Measurements from ENCODE around the gene OR6N2.

The OR6N2 gene

GRCh38 chr1:158814970-158815369 lies 34.0 kb upstream of the OR6N2 start:
- Histone ChIP-seq H3K9me2 (ENCODE audit: low read depth, low read length) (no peaks in the 10 kb centered on the region), H4K20me1 (ENCODE audit: insufficient read depth, low read length) (no peaks in the 10 kb centered on the region), H3K9ac (ENCODE audit: low read length) (no peak overlapping the region), H3K9me3 (ENCODE audit: low read length) (no peaks in the 10 kb centered on the region), H2AFZ (ENCODE audit: low read length) (no peak overlapping the region), H3K4me3 (ENCODE audit: low read depth, low read length, poor library complexity, severe bottlenecking) (no peak overlapping the region), H3K36me3 (ENCODE audit: insufficient read depth, low read length) (no peaks in the 10 kb centered on the region), H3K79me2 (ENCODE audit: insufficient read depth, low read length) (no peaks in the 10 kb centered on the region), H3K27ac (ENCODE audit: low read depth, low read length, poor library complexity, severe bottlenecking) (no peak overlapping the region), H3K4me2 (ENCODE audit: low read length) (no peak overlapping the region), H3K4me1 (ENCODE audit: insufficient read depth, low read length, severe bottlenecking) (no peaks in the 10 kb centered on the region), H3F3A (ENCODE audit: insufficient read depth, low read length) (no peaks in the 10 kb centered on the region), H3K27me3 (ENCODE audit: insufficient read depth, low read length) (no peaks in the 10 kb centered on the region)
- no peak for TF ChIP-seq EZH2 (IDR thresholded peaks at IDR 0.05; ENCODE audit: borderline replicate concordance, low read length)
- TF ChIP-seq, protein P1, sequence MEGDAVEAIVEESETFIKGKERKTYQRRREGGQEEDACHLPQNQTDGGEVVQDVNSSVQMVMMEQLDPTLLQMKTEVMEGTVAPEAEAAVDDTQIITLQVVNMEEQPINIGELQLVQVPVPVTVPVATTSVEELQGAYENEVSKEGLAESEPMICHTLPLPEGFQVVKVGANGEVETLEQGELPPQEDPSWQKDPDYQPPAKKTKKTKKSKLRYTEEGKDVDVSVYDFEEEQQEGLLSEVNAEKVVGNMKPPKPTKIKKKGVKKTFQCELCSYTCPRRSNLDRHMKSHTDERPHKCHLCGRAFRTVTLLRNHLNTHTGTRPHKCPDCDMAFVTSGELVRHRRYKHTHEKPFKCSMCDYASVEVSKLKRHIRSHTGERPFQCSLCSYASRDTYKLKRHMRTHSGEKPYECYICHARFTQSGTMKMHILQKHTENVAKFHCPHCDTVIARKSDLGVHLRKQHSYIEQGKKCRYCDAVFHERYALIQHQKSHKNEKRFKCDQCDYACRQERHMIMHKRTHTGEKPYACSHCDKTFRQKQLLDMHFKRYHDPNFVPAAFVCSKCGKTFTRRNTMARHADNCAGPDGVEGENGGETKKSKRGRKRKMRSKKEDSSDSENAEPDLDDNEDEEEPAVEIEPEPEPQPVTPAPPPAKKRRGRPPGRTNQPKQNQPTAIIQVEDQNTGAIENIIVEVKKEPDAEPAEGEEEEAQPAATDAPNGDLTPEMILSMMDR (IDR thresholded peaks at IDR 0.05; ENCODE audit: low read length) = no peak

GRCh38 chr1:158813164-158813563 lies 32.2 kb upstream of the OR6N2 start:
- Histone ChIP-seq H3F3A (ENCODE audit: insufficient read depth, low read length) (no peaks in the 10 kb centered on the region), H3K27ac (ENCODE audit: low read depth, low read length, poor library complexity, severe bottlenecking) (no peak overlapping the region)

GRCh38 chr1:158812336-158812735 lies 31.3 kb upstream of the OR6N2 start:
- Histone ChIP-seq H3K4me3 (ENCODE audit: low read depth, low read length, poor library complexity, severe bottlenecking) (no peak overlapping the region), H3K27ac (ENCODE audit: low read depth, low read length, poor library complexity, severe bottlenecking) (no peak overlapping the region), H3K9me2 (ENCODE audit: low read depth, low read length) (no peaks in the 10 kb centered on the region), H3K4me1 (ENCODE audit: insufficient read depth, low read length, severe bottlenecking) (no peaks in the 10 kb centered on the region), H4K20me1 (ENCODE audit: insufficient read depth, low read length) (no peaks in the 10 kb centered on the region), H3K27me3 (ENCODE audit: insufficient read depth, low read length) (no peaks in the 10 kb centered on the region), H3K9ac (ENCODE audit: low read length) (no peak overlapping the region), H2AFZ (ENCODE audit: low read length) (no peak overlapping the region), H3K79me2 (ENCODE audit: insufficient read depth, low read length) (no peaks in the 10 kb centered on the region), H3K4me2 (ENCODE audit: low read length) (no peak overlapping the region), H3K36me3 (ENCODE audit: insufficient read depth, low read length) (no peaks in the 10 kb centered on the region), H3K9me3 (ENCODE audit: low read length) (no peaks in the 10 kb centered on the region), H3F3A (ENCODE audit: insufficient read depth, low read length) (no peaks in the 10 kb centered on the region)
- TF ChIP-seq, protein P1 (IDR thresholded peaks at IDR 0.05; ENCODE audit: low read length) = no peak
- no peak for TF ChIP-seq EZH2 (IDR thresholded peaks at IDR 0.05; ENCODE audit: borderline replicate concordance, low read length)

More at GRCh38 chr1:158813164-158813563, 32.2 kb upstream of the OR6N2 start:
- no peak overlapping the region for H3K4me3 ChIP-seq (ENCODE audit: low read depth, low read length, poor library complexity, severe bottlenecking)
- H3K79me2 ChIP-seq (ENCODE audit: insufficient read depth, low read length) = no peaks in the 10 kb centered on the region
- H3K4me2 ChIP-seq (ENCODE audit: low read length) = no peak overlapping the region
- no peaks in the 10 kb centered on the region for H3K36me3 ChIP-seq (ENCODE audit: insufficient read depth, low read length)
- H3K9me2 ChIP-seq (ENCODE audit: low read depth, low read length) = no peaks in the 10 kb centered on the region
- TF ChIP-seq EZH2 (IDR thresholded peaks at IDR 0.05; ENCODE audit: borderline replicate concordance, low read length) = no peak
- TF ChIP-seq, protein P1 (IDR thresholded peaks at IDR 0.05; ENCODE audit: low read length) = no peak
- H3K9me3 ChIP-seq (ENCODE audit: low read length) = no peaks in the 10 kb centered on the region
- no peak overlapping the region for H3K9ac ChIP-seq (ENCODE audit: low read length)
- H3K4me1 ChIP-seq (ENCODE audit: insufficient read depth, low read length, severe bottlenecking) = no peaks in the 10 kb centered on the region
- no peaks in the 10 kb centered on the region for H3K27me3 ChIP-seq (ENCODE audit: insufficient read depth, low read length)
- H2AFZ ChIP-seq (ENCODE audit: low read length) = no peak overlapping the region
- no peaks in the 10 kb centered on the region for H4K20me1 ChIP-seq (ENCODE audit: insufficient read depth, low read length)

All from OCI-LY1 (cell line).